Hypothalamus (tissue), 51 donors: Measurements from ENCODE around the gene HMGCS2.

Experiments used
- DNase-seq, 51 donors: peaks; one replicate each; lab custom pipeline; 2025; lab: John Stamatoyannopoulos, UW

The HMGCS2 gene

GRCh38 chr1:119703666-119704450, 64.8 kb downstream of the HMGCS2 start:
- DNase-seq = no peak

- no peak for DNase-seq
Measured at GRCh38 chr1:119702384-119702783, 66.3 kb downstream of the HMGCS2 start.

GRCh38 chr1:119701659-119702058, 67.0 kb downstream of the HMGCS2 start:
- DNase-seq = no peak

GRCh38 chr1:119700326-119700725, 68.4 kb downstream of the HMGCS2 start:
- DNase-seq = no peak
